Esophagus mucosa (tissue), 1 donor: Measurements from ENCODE around the gene ZFAND3. TPM values are rescaled to one million over a fixed set of nuclear protein-coding genes. Genes with fewer than 3 reads are reported as not detected.

Experiments
- ATAC-seq: fragments of 200-7000 bp; cut with Tn5 transposase; one replicate; pipeline ENCODE4 v1.9.1; 2020
- total RNA-seq: library from RNA; stranded (reverse); gene quantifications from one replicate; pipeline ENCODE4 v1.2.4, GENCODE V29; 2023
- donor health status: DM: yes; HTN: yes; CAD: no.

Gene ZFAND3
- total RNA-seq, 1 donor from 2014 or later: 42.6 TPM

DNA sequence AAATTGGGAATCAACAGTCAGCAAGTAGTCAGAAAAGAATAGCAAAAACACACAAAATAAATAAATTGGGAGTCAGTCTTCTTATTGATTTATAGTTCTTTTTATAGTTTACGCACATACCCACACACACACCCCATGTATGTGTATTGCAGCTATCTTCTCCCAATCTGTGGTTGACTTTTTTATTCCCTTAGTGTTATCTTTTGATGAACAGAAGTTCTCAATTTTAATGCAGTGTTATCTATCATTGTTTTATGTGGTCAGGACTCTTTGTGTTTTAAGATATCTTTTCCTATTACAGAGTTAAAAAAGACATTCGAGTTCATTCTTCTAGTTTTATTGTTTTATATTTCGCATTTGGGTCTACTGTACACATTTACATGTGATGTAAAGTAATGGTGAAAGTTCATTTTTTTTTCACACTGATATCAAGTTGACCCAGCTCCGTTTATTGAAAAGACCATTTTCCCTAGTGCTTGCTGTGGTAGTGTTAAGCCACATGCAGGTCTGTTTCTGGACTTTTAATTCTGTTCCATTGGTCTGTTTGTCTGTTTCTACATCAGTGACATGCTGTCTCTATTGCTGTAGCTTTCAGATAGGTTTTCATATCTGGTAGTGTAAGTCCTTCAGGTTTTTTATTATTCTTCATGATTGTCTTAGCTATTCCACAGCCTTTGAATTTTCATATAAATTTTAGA, 78.4 kb downstream of the ZFAND3 start:
- no peak for ATAC-seq

- ATAC-seq: no peak
These were observed 84.1 kb downstream of the ZFAND3 start for GRCh38 chr6:37903351-37904340.

DNA sequence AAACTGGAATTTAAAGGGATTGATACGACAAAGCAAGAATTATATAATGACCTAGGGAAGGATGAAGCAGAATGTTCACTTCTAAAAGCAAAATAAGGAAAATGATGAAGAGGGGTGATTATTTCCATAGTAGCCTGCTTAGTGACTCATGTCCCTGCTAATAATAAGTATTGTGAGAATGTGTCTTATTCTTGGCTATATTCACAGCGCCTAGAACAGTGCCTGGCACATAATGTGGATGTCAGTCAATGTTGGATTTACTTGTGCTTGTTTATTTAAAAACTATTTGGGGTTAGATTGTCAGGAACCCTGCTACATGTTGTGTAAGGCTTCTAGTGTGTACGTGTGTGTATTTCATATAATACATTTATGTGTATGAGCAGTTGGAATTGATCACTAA, 85.1 kb downstream of the ZFAND3 start:
- ATAC-seq: no peak

DNA sequence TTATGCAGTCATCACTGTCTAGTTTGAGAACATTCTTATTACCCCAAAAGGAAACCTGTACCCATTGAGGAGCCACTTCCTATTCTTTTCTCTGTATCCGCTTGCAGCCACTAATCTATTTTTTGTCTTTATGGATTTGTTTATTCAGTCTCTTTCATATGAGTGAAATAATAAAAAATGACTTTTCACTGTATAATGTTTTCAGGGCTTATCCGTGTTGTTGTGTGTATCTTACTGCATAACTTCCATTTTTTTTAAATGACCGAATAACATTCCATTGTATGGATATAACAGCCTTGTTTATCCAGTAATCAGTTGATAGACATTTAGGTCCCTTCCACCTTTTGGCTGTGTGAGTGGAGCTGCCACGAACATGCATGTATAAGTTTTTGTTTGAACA, 86.6 kb downstream of the ZFAND3 start:
- ATAC-seq: no peak

DNA sequence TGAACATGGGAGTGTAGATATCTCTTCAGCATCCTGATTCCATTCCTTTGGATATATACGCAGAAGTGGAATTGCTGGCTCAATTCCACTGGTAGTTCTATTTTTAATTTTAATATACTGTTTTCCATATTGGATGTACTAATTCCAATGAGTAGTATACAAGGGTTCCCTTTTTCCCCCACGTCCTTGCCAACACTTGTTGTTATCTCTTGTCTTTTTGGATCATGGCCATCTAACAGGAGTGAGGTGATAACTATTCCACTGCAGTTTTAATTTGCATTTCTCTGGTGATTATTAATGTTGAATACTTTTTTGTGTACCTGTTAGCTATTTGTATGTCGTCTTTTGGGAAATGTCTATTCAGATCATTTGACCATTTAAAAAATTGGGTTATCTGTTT, 91.5 kb downstream of the ZFAND3 start:
- ATAC-seq: no peak

GRCh38 chr6:37913210-37913609, 93.7 kb downstream of the ZFAND3 start:
- no peak for ATAC-seq

GRCh38 chr6:37915463-37915862, 95.9 kb downstream of the ZFAND3 start:
- ATAC-seq: no peak

DNA sequence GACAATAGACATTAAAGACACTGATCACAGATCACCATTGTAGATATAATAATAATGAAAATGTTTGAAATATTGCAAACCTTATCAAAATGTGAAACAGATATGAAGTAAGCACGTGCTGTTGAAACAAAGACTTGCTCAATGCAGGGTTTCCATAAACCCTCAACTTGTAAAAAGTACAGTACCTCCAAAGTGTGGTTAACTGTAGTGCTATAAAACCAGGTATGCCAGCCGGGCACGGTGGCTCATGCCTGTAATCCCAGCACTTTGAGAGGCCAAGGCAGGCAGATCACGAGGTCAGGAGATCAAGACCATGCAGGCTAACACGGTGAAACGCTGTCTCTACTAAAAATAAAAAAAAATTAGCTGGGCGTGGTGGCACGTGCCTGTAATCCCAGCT, 96.6 kb downstream of the ZFAND3 start:
- ATAC-seq: no peak

- peak; percentile 60 for ATAC-seq
These were observed 97.1 kb downstream of the ZFAND3 start for GRCh38 chr6:37916675-37917074.

DNA sequence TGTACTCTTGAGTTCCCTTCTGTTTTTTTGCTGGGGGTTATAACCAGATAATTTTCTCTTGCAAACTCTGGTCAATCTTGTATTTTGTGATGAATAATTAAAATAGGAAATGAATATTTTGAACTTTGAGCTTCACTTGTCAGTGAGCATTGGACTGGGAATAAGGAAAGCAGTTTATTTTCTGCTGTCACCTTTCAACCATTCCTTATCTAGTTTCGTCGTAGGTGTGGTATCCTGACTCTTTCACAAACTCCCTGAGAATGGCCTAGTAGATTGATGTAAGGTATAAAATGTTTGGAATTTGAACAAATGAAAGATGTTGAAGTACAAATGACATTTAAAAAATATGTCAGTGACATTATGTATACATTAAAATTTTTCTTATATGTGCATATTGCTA, 98.0 kb downstream of the ZFAND3 start:
- ATAC-seq: no peak

GRCh38 chr6:37919417-37920157, 100.1 kb downstream of the ZFAND3 start:
- no peak for ATAC-seq

DNA sequence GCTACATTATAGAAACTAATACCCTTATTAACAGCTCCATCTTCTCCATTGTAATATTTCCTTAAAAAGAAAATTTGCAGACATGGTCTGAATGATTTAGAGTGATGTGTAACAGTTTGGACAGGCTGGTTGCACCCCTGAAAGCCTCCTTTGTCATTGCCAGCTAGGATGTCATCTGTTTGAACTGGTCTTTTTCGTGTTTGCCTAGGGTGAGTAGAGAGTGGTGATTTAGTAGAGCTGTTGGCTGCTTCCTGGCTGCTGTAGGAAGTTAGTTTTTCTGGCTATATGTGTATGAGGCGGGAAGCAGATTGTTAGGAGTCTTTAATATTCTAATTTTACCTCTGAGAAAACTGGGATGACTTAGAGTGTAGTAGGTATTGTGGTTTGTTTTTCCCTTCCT, 101.1 kb downstream of the ZFAND3 start:
- peak; percentile 53 for ATAC-seq

GRCh38 chr6:37922563-37922962, 103.0 kb downstream of the ZFAND3 start:
- peak; percentile 68 for ATAC-seq

- no peak for ATAC-seq
These were observed 104.0 kb downstream of the ZFAND3 start for GRCh38 chr6:37923514-37923913.

GRCh38 chr6:37926661-37927060, 107.1 kb downstream of the ZFAND3 start:
- ATAC-seq: no peak

- ATAC-seq: no peak
These were observed 108.7 kb downstream of the ZFAND3 start for GRCh38 chr6:37928217-37928616.

DNA sequence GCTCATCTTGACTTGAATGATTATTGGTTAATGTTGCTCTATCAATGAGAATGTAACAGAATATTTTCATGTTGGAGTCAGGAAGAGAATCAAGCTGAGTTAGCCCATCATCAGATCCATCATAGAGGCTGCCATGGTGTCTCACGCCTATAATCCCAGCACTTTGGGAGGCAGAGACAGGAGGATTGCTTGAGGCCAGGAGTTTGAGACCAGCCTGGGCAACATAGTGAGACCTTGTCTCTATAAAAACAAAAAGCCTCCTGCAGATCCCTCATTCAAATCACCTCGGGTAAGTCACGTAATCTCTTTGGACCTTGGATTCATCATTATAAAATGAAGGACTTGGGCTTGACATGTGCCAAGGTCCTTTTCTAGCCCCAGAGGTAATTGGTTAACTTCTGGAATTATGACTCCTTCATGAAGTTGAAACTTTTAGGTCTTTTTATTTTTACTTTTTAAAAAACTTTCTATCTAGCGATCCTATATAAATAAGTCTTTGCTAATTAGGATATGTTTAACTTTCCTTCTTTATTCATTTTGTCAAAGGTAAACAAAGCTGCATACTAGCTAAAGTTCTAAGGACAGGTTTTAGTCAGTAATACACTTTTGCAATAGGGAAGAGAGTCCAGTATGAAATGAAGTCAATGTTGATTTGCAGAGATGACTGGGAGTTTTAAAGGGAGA, 110.9 kb downstream of the ZFAND3 start:
- ATAC-seq: no peak

DNA sequence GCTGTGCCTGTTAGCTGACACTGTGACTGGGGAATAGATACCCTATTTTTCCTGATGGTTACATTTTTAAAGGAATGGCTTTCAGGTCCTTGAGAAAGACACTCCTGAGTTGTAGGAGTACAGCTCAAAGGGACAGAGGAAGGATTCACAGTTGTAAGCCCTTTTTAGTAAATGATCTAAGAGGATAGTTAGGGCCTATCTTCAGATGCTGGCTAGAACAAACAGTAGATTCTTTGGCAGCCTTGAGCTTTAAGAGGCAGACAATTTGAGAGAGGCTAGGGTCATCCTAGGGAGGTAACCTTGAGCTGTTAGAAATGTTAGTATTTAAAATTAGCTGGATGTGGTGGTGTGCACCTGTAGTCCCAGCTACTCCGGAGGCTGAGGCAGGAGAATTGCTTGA, 111.5 kb downstream of the ZFAND3 start:
- ATAC-seq: no peak

DNA sequence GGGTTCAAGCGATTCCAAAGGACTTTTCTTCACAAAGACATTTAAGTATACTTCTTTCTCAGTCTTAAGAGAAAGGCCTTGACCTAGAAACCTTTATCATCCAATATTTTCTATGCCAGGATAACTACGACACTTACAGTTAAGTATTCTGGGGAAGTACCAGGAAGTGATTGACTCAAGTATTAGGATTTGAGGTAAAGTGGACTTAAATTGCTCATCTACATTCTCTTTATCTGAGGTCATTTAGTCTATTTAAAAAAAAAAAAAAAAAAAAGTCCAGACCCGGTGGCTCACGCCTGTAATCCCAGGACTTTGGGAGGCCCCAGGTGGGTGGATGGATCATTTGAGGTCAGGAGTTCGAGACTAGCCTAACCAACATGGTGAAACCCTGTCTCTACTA, 114.7 kb downstream of the ZFAND3 start:
- no peak for ATAC-seq

- no peak for ATAC-seq
These were observed 116.6 kb downstream of the ZFAND3 start for GRCh38 chr6:37936150-37936549.

- no peak for ATAC-seq
These were observed 117.4 kb downstream of the ZFAND3 start for GRCh38 chr6:37936906-37937305.

- ATAC-seq: no peak
These were observed 119.4 kb downstream of the ZFAND3 start for GRCh38 chr6:37938909-37939308.
